ENCODE data around the gene SAMD1. TPM values are rescaled to one million over a fixed set of nuclear protein-coding genes. Genes with fewer than 3 reads are reported as not detected.

The SAMD1 gene
- total and polyA plus RNA-seq, 2 donors from 2014 or later, result 23.3 to 28.3 TPM

DNA sequence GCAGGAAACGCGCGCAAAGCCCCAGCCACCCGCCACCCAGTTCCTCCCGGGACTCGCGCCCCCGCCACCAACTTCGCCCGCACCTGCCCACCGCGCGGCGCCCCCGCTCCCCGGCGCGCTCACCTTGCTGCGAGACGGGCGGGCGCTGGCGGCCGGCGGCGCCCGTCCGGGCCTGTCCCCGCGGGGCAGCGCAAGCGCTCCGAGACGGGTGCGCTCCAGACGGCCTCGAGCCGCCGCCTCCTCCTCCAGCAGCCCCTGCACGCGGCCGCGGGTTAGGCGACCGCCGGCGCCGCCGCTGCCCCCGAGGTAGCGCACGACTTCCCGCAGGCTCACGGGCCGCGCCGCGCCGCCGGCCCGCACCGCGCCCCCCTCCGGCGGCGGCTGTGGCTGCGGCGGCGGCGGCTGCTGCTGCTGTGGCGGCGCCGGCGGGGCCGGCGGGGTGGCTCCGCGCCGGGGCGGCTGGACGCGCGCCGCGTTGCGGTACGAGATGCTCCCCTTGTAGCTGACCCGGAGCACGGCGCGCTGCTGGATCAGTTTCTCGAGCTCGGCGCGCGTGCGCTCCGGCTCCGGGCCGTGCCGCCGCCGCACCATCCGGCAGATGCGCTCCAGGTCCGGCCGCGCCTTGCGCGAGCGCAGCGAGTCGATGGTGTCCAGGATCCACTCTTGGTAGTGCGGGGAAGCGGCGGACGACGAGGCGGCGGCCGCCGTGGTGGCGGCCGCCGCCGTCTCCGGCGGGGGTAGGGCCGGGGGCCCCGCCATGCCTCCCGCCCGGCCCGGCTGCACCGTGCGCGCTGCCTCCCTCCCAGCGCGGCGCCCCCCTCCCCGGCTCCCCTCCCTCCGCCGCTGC lies 666 bp downstream of the SAMD1 start:
- Histone ChIP-seq H3K27ac (ENCODE audit: low read depth in 2 of 2, low read length in 2 of 2) (peak overlapping the region in 1 of 2 donors; percentile 47), H3K4me3 (ENCODE audit: low read length in 3 of 3) (peak overlapping the region in 2 of 3 donors; percentile 31 to 44), H3K9ac (ENCODE audit: low read length in 3 of 3) (no peak overlapping the region), H3K4me1 (ENCODE audit: control insufficient read depth in 2 of 3, insufficient read depth in 2 of 3, low read depth in 1 of 3, low read length in 3 of 3) (no peaks in the 10 kb centered on the region), H3K27me3 (ENCODE audit: control insufficient read depth, insufficient read depth, low read length) (no peaks in the 10 kb centered on the region), H3K9me3 (ENCODE audit: control insufficient read depth in 2 of 3, insufficient read depth in 1 of 3, low read length in 3 of 3) (peaks cover 0 to 8% (median 4%) of the 10 kb centered on the region in 3 donors), H3K36me3 (ENCODE audit: control insufficient read depth in 2 of 3, insufficient read depth in 3 of 3, low read length in 3 of 3) (peaks cover 0 to 2% (median 2%) of the 10 kb centered on the region in 3 donors)
- peak; percentile 55 to 87 (median 71) for DNase-seq
- TF ChIP-seq, protein P1, sequence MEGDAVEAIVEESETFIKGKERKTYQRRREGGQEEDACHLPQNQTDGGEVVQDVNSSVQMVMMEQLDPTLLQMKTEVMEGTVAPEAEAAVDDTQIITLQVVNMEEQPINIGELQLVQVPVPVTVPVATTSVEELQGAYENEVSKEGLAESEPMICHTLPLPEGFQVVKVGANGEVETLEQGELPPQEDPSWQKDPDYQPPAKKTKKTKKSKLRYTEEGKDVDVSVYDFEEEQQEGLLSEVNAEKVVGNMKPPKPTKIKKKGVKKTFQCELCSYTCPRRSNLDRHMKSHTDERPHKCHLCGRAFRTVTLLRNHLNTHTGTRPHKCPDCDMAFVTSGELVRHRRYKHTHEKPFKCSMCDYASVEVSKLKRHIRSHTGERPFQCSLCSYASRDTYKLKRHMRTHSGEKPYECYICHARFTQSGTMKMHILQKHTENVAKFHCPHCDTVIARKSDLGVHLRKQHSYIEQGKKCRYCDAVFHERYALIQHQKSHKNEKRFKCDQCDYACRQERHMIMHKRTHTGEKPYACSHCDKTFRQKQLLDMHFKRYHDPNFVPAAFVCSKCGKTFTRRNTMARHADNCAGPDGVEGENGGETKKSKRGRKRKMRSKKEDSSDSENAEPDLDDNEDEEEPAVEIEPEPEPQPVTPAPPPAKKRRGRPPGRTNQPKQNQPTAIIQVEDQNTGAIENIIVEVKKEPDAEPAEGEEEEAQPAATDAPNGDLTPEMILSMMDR (IDR thresholded peaks at IDR 0.05; ENCODE audit: borderline replicate concordance, extremely low read depth, insufficient read depth), result no peak
- intact Hi-C loops (cut with DNase I), result no loop called here
- no peak for FAIRE-seq

DNA sequence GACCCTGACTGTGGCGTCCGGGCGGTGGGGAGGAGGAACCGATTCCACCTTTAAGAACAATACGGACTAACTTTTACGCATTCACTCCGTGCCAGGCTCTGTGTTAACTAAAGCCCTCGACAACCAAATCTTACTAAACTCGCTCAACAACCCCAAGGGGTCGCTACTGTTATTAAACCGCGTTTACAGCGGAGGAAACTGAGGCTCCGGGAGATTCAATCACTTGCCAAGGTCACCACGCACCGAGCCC lies 1.2 kb downstream of the SAMD1 start:
- intact Hi-C loops (cut with DNase I), result no loop called here
- H3K4me3 ChIP-seq (ENCODE audit: low read length in 3 of 3), result peak overlapping the region; percentile 31 to 43 (median 34)
- no peak for FAIRE-seq
- H3K27ac ChIP-seq (ENCODE audit: low read depth in 2 of 2, low read length in 2 of 2), result no peak overlapping the region
- peaks cover 0 to 8% (median 4%) of the 10 kb centered on the region in 3 donors for H3K9me3 ChIP-seq (ENCODE audit: control insufficient read depth in 2 of 3, insufficient read depth in 1 of 3, low read length in 3 of 3)
- TF ChIP-seq, protein P1 (IDR thresholded peaks at IDR 0.05; ENCODE audit: borderline replicate concordance, extremely low read depth, insufficient read depth), result no peak
- H3K4me1 ChIP-seq (ENCODE audit: control insufficient read depth in 2 of 3, insufficient read depth in 2 of 3, low read depth in 1 of 3, low read length in 3 of 3), result no peaks in the 10 kb centered on the region
- no peaks in the 10 kb centered on the region for H3K27me3 ChIP-seq (ENCODE audit: control insufficient read depth, insufficient read depth, low read length)
- H3K36me3 ChIP-seq (ENCODE audit: control insufficient read depth in 2 of 3, insufficient read depth in 3 of 3, low read length in 3 of 3), result peaks cover 0 to 2% (median 2%) of the 10 kb centered on the region in 3 donors
- no peak overlapping the region for H3K9ac ChIP-seq (ENCODE audit: low read length in 3 of 3)
- peak in 1 of 5 donors; percentile 51 for DNase-seq

DNA sequence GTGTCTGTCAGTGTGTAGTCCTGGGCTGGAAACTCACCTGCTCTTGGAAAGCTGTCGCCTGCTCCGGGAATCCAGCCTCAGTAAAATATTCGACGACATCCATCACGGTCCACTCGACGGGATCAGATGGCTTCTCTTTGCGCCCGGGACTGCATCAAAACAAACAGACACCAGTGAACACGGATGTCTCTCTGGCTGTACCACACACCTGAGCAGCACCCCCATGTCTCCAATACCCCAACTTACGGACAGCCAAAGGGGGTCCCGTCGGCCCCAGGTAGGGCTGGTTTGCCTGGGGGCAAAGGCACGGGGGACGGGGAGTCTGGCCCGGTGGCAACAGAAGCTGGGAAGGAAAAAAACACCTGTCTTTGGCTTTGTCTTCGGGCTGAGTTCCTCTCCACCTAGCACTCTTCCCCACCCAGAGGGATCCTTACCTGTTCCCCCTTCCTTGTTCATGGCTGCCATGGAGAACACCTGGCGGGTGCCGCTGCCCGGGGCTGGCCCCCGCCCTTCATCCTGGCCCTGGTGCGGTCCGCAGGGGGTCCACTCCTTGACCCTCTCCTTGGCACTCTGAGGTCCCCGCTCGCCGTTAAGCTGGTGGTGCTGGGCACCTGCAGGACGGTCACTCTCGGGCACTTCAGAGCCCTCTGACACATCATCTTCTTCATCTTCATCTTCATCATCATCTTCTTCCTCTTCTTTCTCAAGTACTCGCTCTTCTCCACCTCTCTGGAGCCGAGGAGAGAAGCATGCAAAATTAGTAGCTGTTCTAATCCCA lies 1.7 kb downstream of the SAMD1 start:
- DNase-seq (no peak), FAIRE-seq (no peak)
- intact Hi-C loops (cut with DNase I), result no loop called here
- H3K4me3 ChIP-seq (ENCODE audit: low read length in 3 of 3), result peak overlapping the region in 2 of 3 donors; percentile 34 to 43
- peaks cover 0 to 2% (median 2%) of the 10 kb centered on the region in 3 donors for H3K36me3 ChIP-seq (ENCODE audit: control insufficient read depth in 2 of 3, insufficient read depth in 3 of 3, low read length in 3 of 3)
- H3K27ac ChIP-seq (ENCODE audit: low read depth in 2 of 2, low read length in 2 of 2), result no peak overlapping the region
- H3K27me3 ChIP-seq (ENCODE audit: control insufficient read depth, insufficient read depth, low read length), result no peaks in the 10 kb centered on the region
- TF ChIP-seq, protein P1 (IDR thresholded peaks at IDR 0.05; ENCODE audit: borderline replicate concordance, extremely low read depth, insufficient read depth), result no peak
- H3K9me3 ChIP-seq (ENCODE audit: control insufficient read depth in 2 of 3, insufficient read depth in 1 of 3, low read length in 3 of 3), result peaks cover 0 to 8% (median 4%) of the 10 kb centered on the region in 3 donors
- no peaks in the 10 kb centered on the region for H3K4me1 ChIP-seq (ENCODE audit: control insufficient read depth in 2 of 3, insufficient read depth in 2 of 3, low read depth in 1 of 3, low read length in 3 of 3)
- H3K9ac ChIP-seq (ENCODE audit: low read length in 3 of 3), result no peak overlapping the region
